ENCODE measurements around the gene CNPY3. TPM values are rescaled to one million over a fixed set of nuclear protein-coding genes. Genes with fewer than 3 reads are reported as not detected.

CNPY3 gene
- total RNA-seq, 1 experiment from 2014 or later: 56.0 TPM

GRCh38 chr6:42899871-42900270, 29.4 kb upstream of the CNPY3 start:
- Histone ChIP-seq H3K18ac (ENCODE audit: insufficient read length, low read depth, low read length) (no peak overlapping the region), H2BK5ac (ENCODE audit: insufficient read length, low read length) (no peak overlapping the region), H3K27ac (ENCODE audit: insufficient read length, low read depth, low read length) (no peak overlapping the region), H3K27me3 (ENCODE audit: insufficient read depth, low read length) (no peaks in the 10 kb centered on the region), H4K20me1 (ENCODE audit: control insufficient read depth, insufficient read depth, insufficient read length) (no peaks in the 10 kb centered on the region), H3K4me1 (ENCODE audit: insufficient read depth, low read length) (no peaks in the 10 kb centered on the region; the same call in 1 of the 2 replicates), H3K9me3 (ENCODE audit: control insufficient read depth, low read depth, low read length) (no peaks in the 10 kb centered on the region), H2BK12ac (ENCODE audit: insufficient read length, low read depth, low read length) (no peak overlapping the region), H2BK20ac (ENCODE audit: low read depth, low read length, poor library complexity, severe bottlenecking) (no peak overlapping the region), H4K91ac (ENCODE audit: insufficient read length, low read depth, low read length) (no peak overlapping the region), H4K5ac (ENCODE audit: insufficient read length, low read depth, low read length) (no peak overlapping the region), H2AFZ (ENCODE audit: low read length) (no peak overlapping the region), H2BK15ac (ENCODE audit: low read depth, low read length) (no peak overlapping the region), H3K4ac (ENCODE audit: low read depth, low read length) (no peak overlapping the region), H3K79me1 (ENCODE audit: insufficient read depth, low read depth, low read length, poor library complexity, severe bottlenecking) (no peaks in the 10 kb centered on the region), H2AK5ac (ENCODE audit: insufficient read length, low read length) (no peak overlapping the region), H2BK120ac (ENCODE audit: low read depth, low read length, poor library complexity, severe bottlenecking) (no peak overlapping the region), H3K23me2 (ENCODE audit: insufficient read length, low read depth, low read length, poor library complexity, severe bottlenecking) (no peaks in the 10 kb centered on the region), H3K4me2 (ENCODE audit: insufficient read depth, insufficient read length, low read length) (no peak overlapping the region), H3T11ph (ENCODE audit: low read length) (no peak overlapping the region), H3K14ac (ENCODE audit: insufficient read depth, low read length) (no peak overlapping the region), H3K56ac (ENCODE audit: insufficient read length, low read depth, low read length) (no peak overlapping the region), H3K9ac (ENCODE audit: extremely low read depth, insufficient read length, low read length) (no peak overlapping the region), H3K79me2 (ENCODE audit: insufficient read depth, low read length) (no peaks in the 10 kb centered on the region), H3K23ac (ENCODE audit: insufficient read length, low read depth, low read length) (no peak overlapping the region), H4K8ac (replicated peaks; ENCODE audit: insufficient read length, low read depth, low read length) (no peak overlapping the region)
- Mint-ChIP-seq H3K4me1 (peaks cover 22 to 32% of the 10 kb centered on the region in 2 experiments), H3K27me3 (ENCODE audit: low read depth) (no peaks in the 10 kb centered on the region), H3K36me3 (ENCODE audit: insufficient read depth in 1 of 3, low read depth in 3 of 3) (no peaks in the 10 kb centered on the region), H3K4me3 (no peak overlapping the region), H3K9me3 (no peaks in the 10 kb centered on the region), H3K27ac (peak overlapping the region in 1 of 3 experiments; percentile 53; a peak in 1 of 7 replicates)
- TF ChIP-seq CTCF (conservative IDR thresholded peaks at IDR 0.05): no peak
- WGBS (ENCODE audit: extremely low coverage, insufficient read length, low lambda C conversion rate): no CpG with 5 or more reads among the region's 8 CpGs
- DNase-seq: no peak

All from H9 (cell line).